SHP77 (cell line): ENCODE data around the gene MBNL1.
A peak's percentile ranks its signal among the peaks of the same experiment; 100 is the strongest.
"Not testable (repeated sequence)": the region's sequence is repeated elsewhere in the genome, so short reads cannot be mapped to it uniquely, and the experiment has no call there.

Source experiments
- DNase-seq, 2 experiments: peaks; one replicate each; lab custom pipeline; 2025; lab: John Stamatoyannopoulos, UW

MBNL1 gene

DNA sequence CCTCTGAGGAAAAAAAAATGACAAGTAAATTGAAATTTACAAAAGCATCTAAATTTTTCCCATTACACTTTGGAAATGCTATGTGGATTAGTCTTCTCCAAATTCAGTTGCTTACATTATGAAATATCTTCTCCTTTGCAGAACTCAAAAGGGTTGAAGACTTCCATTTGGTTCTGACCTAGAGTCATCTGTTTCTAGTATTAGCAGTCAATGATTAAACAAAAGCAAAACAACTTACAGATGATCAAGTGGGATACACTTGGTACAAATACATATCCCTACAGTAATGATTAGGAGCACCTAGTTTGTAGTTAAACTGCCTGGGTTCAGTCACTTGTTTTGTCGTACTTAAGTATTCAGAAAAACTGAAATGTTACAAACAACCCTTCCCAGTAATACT is 136.2 kb downstream of the MBNL1 start:
- DNase-seq = no peak

DNA sequence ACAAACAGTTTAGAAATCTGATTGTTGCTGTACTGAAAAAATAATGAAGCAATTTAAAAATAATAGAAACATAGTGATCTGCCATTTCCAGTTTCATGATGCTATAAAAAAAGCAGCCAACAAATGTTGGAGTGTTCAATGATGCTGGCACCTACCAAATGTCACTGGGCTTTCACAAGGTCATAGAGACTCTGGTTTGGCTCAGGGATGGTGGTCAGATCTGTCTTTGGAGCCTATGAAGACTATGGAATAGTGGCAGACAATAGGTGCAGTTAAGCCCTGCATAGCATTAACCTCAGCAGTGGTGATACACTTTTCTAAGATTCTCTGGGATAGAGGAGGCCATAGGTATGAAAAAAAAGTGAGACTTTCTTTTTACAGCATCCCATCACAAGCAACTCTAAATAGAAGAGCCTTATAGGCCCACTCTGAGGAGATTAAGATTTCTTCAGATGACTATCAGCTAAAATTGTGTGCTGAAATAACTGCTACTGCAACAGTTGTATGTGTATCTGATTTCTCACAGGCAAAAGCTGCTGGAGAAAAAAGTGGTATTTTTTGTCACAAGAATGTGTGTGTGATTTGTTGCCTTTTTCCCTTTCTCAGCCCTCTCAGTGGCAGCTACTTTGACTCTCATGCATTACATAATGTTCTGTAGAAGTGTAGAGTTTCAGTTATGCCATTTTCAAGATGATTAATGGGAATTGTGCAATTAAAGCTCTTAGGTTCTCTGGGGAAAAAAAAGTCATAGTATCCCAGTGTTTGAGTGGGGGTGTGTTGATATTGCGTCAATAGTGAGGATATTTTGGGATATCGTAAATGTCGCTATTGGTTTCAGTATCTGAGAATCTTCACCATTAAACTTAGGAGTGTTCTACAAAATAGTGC is 137.4 kb downstream of the MBNL1 start:
- peak; percentile 35 to 76 for DNase-seq

DNA sequence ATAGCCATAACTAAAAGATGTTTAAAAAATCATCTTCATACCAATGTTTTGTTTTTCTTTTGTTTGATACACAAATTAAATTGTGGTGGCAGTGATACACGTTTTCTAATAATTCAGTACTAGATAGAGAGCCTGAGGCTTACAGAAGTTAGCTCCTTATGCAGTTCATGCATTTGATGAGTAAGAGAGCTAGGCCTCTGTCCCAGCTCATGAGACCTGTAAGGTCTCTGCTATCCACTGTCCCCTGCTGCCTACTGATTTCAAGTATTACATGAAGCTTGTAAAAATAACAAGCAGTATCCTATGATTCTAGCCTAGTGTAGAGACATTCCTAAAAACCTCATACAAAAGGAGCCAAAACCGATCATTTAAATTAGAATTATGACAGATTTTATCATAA is 144.5 kb downstream of the MBNL1 start:
- DNase-seq = no peak

- no peak for DNase-seq
These were observed 148.3 kb downstream of the MBNL1 start for GRCh38 chr3:152416808-152417580.

DNA sequence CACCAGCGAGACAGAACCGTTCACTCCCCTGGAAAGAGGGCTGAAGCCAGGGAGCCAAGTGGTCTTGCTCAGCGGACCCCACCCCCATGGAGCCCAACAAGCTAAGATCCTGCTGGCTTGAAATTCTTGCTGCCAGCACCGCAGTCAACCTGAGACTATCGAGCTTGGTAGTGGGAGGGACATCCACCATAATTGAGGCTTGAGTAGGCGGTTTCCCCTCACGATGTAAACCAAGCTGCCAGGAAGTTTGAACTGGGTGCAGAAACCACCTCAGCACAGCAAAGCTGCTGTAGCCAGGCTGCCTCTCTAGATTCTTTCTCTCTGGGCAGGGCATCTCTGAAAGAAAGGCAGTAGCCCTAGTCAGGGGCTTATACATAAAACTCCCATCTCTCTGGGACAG is 151.0 kb downstream of the MBNL1 start:
- DNase-seq = no peak

- DNase-seq = no peak
These were observed 152.4 kb downstream of the MBNL1 start for GRCh38 chr3:152421162-152421561.

- DNase-seq = no peak
These were observed 157.7 kb downstream of the MBNL1 start for GRCh38 chr3:152426393-152426792.

GRCh38 chr3:152428577-152428976 is 159.8 kb downstream of the MBNL1 start:
- no peak for DNase-seq

- no peak for DNase-seq
These were observed 161.7 kb downstream of the MBNL1 start for GRCh38 chr3:152430223-152431002.

- DNase-seq = no peak
These were observed 165.4 kb downstream of the MBNL1 start for GRCh38 chr3:152434142-152434541.

GRCh38 chr3:152435210-152435609 is 166.5 kb downstream of the MBNL1 start:
- DNase-seq = not testable (repeated sequence)

DNA sequence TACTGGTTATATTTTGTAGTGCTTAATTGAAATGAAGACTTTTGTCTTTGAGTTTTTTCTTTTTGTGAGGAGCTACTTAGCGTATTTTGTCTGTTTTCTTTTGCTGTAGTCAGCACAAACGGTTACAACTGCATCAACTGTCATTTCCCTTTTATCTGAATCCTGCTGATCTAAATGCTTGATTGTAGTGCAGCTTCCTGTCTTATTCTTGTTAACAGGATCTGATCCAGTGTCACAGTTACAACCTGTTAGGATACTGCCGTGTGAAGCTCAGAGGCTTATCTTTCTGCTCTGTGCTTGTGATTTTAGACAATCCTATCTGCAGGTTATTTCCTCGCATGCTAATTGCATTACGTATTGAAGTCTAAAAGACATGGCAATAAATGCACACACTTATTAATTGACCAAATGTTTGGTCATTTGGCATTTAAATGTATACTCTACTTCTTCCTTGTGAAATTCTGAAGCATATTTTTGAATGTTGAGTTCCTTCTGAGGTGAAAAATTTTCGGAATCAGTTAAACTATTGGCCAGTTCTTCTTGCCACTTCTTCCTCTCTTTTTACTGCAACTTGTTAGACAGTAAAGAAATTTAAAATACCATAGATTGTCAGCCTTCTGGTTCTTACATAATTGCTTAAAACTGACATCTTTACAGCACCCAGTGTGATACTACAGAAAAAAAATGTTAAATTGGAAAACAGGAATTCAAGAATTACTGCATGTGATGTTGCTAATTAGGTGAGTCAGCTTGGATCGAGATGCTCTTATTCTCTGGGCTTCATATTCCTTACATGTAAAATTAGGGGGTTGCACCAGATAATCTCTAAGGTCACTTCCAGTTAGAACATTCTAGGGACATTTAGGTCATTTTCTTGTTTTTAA is 168.2 kb downstream of the MBNL1 start:
- DNase-seq = no peak

DNA sequence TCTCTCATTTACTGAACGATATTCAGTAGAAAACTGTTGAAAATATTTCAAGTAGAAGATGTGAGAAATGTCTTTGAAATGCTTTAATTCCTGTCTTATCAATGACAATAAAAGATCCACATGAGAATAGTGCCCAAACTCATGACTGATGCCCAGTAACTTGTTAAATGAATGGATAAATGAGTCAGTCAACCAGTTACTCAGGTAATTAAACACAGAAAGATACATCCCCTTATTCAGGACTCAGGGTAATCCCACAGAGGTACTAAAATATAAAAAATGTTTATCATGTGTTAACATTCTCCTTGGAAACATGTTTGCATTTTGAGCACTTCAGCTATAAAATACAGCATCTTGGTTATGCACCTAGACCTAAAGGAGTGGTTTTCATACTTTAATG is 169.5 kb downstream of the MBNL1 start:
- DNase-seq = no peak

DNA sequence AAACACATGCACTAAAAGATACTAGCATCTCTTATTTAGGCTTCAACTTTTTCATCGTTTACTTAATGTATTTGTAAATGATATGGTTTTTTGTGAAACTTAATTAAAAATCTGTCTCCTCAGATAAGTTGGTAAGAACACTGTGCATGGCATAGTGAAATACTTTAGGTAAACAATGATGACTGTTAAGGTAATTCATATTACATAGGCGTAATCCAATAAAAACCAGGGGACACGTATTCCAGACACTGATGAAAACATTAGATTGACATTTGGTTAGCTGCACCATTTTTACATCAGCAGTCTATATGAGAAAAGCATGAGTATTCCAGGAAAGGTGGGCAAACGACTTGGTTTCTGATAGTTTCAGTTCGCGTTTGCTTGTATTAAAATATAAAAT is 170.0 kb downstream of the MBNL1 start:
- DNase-seq = no peak

GRCh38 chr3:152440243-152440642 is 171.5 kb downstream of the MBNL1 start:
- not testable (repeated sequence) for DNase-seq

DNA sequence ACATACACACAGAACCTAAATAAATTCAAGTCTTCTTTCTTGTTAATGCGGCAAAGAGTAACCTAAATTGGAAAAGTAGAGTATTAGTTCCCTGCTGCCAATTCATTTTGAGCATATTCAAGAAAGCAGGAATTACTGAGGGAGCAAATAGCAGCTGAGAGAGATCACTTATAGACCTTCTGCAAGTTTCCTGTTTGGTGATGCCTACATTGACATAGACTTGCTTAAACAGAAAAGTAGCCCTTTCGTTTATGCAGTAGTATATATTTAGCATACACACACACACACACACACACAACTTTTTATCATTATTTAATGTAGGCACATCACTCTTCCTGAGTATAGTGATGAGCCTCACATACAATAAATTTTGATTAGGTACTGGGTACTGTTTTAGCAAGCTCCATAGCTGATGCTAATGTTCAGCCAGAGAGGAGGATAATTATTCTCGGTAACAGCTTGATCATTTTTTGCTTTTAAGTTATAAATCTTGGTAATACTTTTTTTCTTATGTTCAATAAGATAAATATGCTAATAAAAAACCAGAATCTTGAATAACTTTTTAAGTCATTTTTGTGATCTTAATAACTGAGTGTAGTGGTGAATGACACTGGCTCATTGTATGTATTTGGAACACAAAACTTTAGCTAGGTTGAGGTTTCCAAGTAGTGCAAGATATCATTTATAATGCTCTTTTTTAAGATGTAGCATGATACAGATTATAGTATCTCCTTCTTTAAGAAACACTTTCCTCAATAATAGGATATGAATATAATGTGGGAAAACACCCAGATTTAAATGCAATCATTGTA is 174.7 kb downstream of the MBNL1 start:
- no peak for DNase-seq

GRCh38 chr3:152444029-152444641 is 175.4 kb downstream of the MBNL1 start:
- DNase-seq = peak; percentile 23 to 33

DNA sequence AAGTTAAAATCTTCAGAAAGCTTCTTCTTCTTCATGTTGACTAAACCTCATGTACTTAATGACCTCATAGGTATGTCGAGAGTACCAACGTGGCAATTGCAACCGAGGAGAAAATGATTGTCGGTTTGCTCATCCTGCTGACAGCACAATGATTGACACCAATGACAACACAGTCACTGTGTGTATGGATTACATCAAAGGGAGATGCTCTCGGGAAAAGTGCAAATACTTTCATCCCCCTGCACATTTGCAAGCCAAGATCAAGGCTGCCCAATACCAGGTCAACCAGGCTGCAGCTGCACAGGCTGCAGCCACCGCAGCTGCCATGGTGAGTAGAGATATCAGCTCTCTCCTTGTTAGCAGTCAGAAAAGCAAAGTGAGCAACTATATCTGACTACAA is 176.5 kb downstream of the MBNL1 start:
- no peak for DNase-seq

DNA sequence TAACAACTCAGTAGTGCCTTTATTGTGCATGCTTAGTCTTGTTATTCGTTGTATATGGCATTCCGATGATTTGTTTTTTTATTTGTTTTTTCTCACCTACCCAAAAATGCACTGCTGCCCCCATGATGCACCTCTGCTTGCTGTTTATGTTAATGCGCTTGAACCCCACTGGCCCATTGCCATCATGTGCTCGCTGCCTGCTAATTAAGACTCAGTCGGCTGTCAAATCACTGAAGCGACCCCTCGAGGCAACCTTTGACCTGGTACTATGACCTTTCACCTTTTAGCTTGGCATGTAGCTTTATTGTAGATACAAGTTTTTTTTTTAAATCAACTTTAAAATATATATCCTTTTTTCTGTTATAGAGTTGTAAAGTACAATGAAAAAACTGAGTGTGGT is 177.8 kb downstream of the MBNL1 start:
- DNase-seq = no peak

DNA sequence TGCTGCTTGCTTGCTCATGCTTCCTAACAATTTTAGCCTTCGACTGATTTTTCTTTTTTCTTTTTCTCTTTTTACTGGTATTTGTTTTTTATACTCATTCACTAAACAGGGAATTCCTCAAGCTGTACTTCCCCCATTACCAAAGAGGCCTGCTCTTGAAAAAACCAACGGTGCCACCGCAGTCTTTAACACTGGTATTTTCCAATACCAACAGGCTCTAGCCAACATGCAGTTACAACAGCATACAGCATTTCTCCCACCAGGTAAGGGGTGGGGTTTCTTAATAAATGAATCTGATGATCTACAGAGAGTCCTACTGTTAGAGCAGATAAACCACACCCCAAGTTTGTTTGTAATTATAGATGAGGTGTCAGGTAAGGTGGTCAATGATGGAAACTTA is 178.8 kb downstream of the MBNL1 start:
- DNase-seq = no peak
